Measurements from ENCODE around the gene DNLZ.
"Not testable (repeated sequence)": the region's sequence is repeated elsewhere in the genome, so short reads cannot be mapped to it uniquely, and the experiment has no call there.

DNLZ gene

DNA sequence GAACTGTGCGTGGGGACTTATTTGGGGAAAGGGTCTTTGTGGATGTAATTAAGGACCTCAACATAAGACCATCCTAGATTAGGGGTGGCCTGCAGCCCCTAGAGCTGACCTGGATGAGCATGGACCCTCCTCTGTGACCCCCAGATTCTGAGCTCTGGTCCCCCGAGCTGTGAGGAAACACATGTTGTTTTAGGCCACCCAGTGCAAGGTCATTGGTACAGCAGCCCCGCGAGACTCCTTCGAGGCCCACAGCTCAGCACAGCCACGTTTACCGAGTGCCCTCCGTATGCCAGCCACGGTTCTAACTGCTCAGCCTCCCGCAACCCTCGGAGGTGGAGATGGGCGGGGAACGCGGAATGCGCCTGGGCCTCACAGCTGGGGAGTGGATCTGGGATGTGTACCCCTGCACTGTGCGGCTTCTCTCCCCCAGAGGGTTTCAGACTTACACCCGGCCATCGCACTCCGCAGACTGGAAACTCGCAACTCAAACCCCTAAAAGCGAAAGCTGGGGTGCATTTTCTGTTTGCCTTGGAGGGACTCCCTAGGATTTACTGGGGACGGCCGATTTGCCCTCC lies 40.7 kb downstream of the DNLZ start:
- DNase-seq (ENCODE audit: low spot score) = no peak
- TF ChIP-seq, protein P1, sequence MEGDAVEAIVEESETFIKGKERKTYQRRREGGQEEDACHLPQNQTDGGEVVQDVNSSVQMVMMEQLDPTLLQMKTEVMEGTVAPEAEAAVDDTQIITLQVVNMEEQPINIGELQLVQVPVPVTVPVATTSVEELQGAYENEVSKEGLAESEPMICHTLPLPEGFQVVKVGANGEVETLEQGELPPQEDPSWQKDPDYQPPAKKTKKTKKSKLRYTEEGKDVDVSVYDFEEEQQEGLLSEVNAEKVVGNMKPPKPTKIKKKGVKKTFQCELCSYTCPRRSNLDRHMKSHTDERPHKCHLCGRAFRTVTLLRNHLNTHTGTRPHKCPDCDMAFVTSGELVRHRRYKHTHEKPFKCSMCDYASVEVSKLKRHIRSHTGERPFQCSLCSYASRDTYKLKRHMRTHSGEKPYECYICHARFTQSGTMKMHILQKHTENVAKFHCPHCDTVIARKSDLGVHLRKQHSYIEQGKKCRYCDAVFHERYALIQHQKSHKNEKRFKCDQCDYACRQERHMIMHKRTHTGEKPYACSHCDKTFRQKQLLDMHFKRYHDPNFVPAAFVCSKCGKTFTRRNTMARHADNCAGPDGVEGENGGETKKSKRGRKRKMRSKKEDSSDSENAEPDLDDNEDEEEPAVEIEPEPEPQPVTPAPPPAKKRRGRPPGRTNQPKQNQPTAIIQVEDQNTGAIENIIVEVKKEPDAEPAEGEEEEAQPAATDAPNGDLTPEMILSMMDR (IDR thresholded peaks at IDR 0.05; ENCODE audit: borderline replicate concordance, control extremely low read depth, extremely low read depth, insufficient read depth, missing control alignments) = no peak
- in situ Hi-C loops (cut with MboI; ENCODE audit: low sequenced_read_pairs, unreplicated experiment) = no loop called here

- in situ Hi-C loops (cut with MboI; ENCODE audit: low sequenced_read_pairs, unreplicated experiment) = no loop called here
- TF ChIP-seq, protein P1 (IDR thresholded peaks at IDR 0.05; ENCODE audit: borderline replicate concordance, control extremely low read depth, extremely low read depth, insufficient read depth, missing control alignments) = no peak
- DNase-seq (ENCODE audit: low spot score) = no peak
Measured at GRCh38 chr9:136321561-136321960, 42.0 kb downstream of the DNLZ start.

- in situ Hi-C loops (cut with MboI; ENCODE audit: low sequenced_read_pairs, unreplicated experiment); DNase-seq (ENCODE audit: low spot score): not testable (repeated sequence)
Measured at GRCh38 chr9:136320972-136321371, 42.6 kb downstream of the DNLZ start.

GRCh38 chr9:136319955-136320354 lies 43.6 kb downstream of the DNLZ start:
- in situ Hi-C loops (cut with MboI; ENCODE audit: low sequenced_read_pairs, unreplicated experiment) = not testable (repeated sequence)

DNA sequence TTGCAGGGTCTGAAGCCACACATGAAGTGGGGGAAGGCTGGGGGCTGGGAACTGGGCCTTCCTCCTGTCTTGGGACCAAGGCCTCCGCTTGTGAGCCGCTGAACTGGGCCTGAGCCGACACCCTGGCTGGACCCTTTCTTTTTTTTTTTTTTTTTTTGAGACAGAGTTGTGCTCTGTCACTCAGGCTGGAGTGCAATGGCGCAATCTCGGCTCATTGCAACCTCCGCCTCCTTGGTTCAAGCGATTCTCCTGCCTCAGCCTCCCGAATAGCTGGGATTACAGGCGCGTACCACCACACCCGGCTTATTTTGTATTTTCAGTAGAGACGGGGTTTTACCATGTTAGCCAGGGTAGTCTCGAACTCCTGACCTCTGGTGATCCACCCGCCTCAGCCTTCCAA lies 44.3 kb downstream of the DNLZ start:
- in situ Hi-C loops (cut with MboI; ENCODE audit: low sequenced_read_pairs, unreplicated experiment); DNase-seq (ENCODE audit: low spot score): not testable (repeated sequence)

More at GRCh38 chr9:136319955-136320354, 43.6 kb downstream of the DNLZ start:
- not testable (repeated sequence) for DNase-seq (ENCODE audit: low spot score)

- TF ChIP-seq, protein P1 (IDR thresholded peaks at IDR 0.05; ENCODE audit: borderline replicate concordance, control extremely low read depth, extremely low read depth, insufficient read depth, missing control alignments) = no peak
- no peak for DNase-seq (ENCODE audit: low spot score)
- in situ Hi-C loops (cut with MboI; ENCODE audit: low sequenced_read_pairs, unreplicated experiment) = no loop called here
Measured at GRCh38 chr9:136318776-136319241, 44.7 kb downstream of the DNLZ start.

- in situ Hi-C loops (cut with MboI; ENCODE audit: low sequenced_read_pairs, unreplicated experiment) = no loop called here
- DNase-seq (ENCODE audit: low spot score) = no peak
- TF ChIP-seq, protein P1 (IDR thresholded peaks at IDR 0.05; ENCODE audit: borderline replicate concordance, control extremely low read depth, extremely low read depth, insufficient read depth, missing control alignments) = no peak
Measured at GRCh38 chr9:136318111-136318775, 45.3 kb downstream of the DNLZ start.

DNA sequence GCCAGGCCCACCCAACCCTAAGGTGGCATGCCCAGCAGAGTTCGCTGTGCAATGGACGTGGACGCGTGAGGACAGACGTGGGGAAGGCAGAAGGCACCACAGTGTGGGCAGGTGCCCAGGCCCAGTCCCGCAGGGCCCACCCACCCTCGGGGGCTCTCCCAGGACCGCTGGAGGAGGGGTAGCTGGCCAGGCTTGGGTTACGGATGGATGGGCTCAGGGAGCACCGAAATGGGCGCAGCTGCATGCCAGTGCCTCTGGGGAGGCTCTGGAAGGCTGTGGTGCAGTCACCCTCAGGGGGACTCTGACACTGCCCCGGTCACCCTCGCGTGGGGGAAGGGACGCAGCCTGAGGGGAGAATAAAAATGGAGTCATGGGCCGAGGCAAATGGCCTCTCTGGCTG lies 45.8 kb downstream of the DNLZ start:
- no peak for DNase-seq (ENCODE audit: low spot score)
- TF ChIP-seq, protein P1 (IDR thresholded peaks at IDR 0.05; ENCODE audit: borderline replicate concordance, control extremely low read depth, extremely low read depth, insufficient read depth, missing control alignments) = no peak
- in situ Hi-C loops (cut with MboI; ENCODE audit: low sequenced_read_pairs, unreplicated experiment) = no loop called here
